HepG2 (cell line): ENCODE measurements around the gene SMPX. TPM values are rescaled to one million over a fixed set of nuclear protein-coding genes. Genes with fewer than 3 reads are reported as not detected.

Experiments
- ARID4A ChIP-seq: sonication (generic); formaldehyde crosslinking; IDR thresholded peaks from 2 replicates; pipeline ENCODE4 v1.5.0; 2020; ENCODE audit warnings: mild to moderate bottlenecking, missing genetic modification reagents, borderline replicate concordance
- GPBP1L1 ChIP-seq: sonication (generic); formaldehyde crosslinking; IDR thresholded peaks from 2 replicates; pipeline ENCODE4 v1.5.0; 2020; ENCODE audit warnings: mild to moderate bottlenecking, missing genetic modification reagents
- HOXD1 ChIP-seq: sonication (generic); formaldehyde crosslinking; IDR thresholded peaks from 2 replicates; pipeline ENCODE4 v1.5.0; 2020; ENCODE audit warnings: missing genetic modification reagents
- IRF2 ChIP-seq: IDR thresholded peaks from 2 replicates; pipeline ENCODE4 v1.6.1; 2018; ENCODE audit warnings: missing genetic modification reagents, missing compliant biosample characterization
- JUN ChIP-seq: sonication (generic); formaldehyde crosslinking; IDR thresholded peaks from 2 replicates; pipeline ENCODE4 v1.4.0; 2020; ENCODE audit warnings: mild to moderate bottlenecking, missing genetic modification reagents
- LCORL ChIP-seq, 2 experiments: fragments of 450-650 bp in 1 of 2; sonication (generic) in 1 of 2; formaldehyde crosslinking in 1 of 2; IDR thresholded peaks; 2 replicates each; pipeline versions ENCODE4 v1.5.0 to v1.6.1; 2017 to 2020; ENCODE audit warnings: antibody characterized with exemption in 1 of 2, missing genetic modification reagents in 1 of 2
- MATR3 ChIP-seq: sonication (generic); formaldehyde crosslinking; IDR thresholded peaks from 2 replicates; pipeline ENCODE4 v1.4.0; 2020; ENCODE audit warnings: missing genetic modification reagents
- MIXL1 ChIP-seq: IDR thresholded peaks from 2 replicates; pipeline ENCODE4 v1.6.1; 2016
- NFE2L2 ChIP-seq: fragments of 150-350 bp; IDR thresholded peaks from 2 replicates; pipeline ENCODE4 v1.6.1; 2014; ENCODE audit warnings: low read length
- NKX3-1 ChIP-seq: sonication (generic); formaldehyde crosslinking; IDR thresholded peaks from 2 replicates; pipeline ENCODE4 v1.5.0; 2020; ENCODE audit warnings: missing genetic modification reagents
- PITX1 ChIP-seq: sonication (generic); formaldehyde crosslinking; IDR thresholded peaks from 2 replicates; pipeline ENCODE4 v1.5.1; 2020; ENCODE audit warnings: mild to moderate bottlenecking, missing genetic modification reagents
- RBM22 ChIP-seq: fragments of 200-400 bp; formaldehyde crosslinking; optimal IDR thresholded peaks from 2 replicates; pipeline ENCODE3; 2017; ENCODE audit warnings: mild to moderate bottlenecking, low read length, moderate library complexity
- RFX3 ChIP-seq: IDR thresholded peaks from 2 replicates; pipeline ENCODE4 v1.6.1; 2016; ENCODE audit warnings: missing biosample characterization, missing genetic modification reagents
- RORA ChIP-seq: sonication (generic); formaldehyde crosslinking; IDR thresholded peaks from 2 replicates; pipeline ENCODE4 v1.5.0; 2020; ENCODE audit warnings: mild to moderate bottlenecking, missing genetic modification reagents, moderate library complexity
- SMARCC2 ChIP-seq: fragments of 450-650 bp; IDR thresholded peaks from 2 replicates; pipeline ENCODE4 v1.6.1; 2017; ENCODE audit warnings: antibody characterized with exemption, mild to moderate bottlenecking
- SOX6 ChIP-seq, 2 experiments: fragments of 450-650 bp in 1 of 2; sonication (generic) in 1 of 2; formaldehyde crosslinking in 1 of 2; IDR thresholded peaks; 2 replicates each; pipeline versions ENCODE4 v1.4.0 to v1.6.1; 2017 to 2020; ENCODE audit warnings: antibody characterized with exemption in 1 of 2, mild to moderate bottlenecking in 1 of 2, missing genetic modification reagents in 1 of 2
- STAG1 ChIP-seq: sonication (generic); formaldehyde crosslinking; IDR thresholded peaks from 2 replicates; pipeline ENCODE4 v1.4.0; 2020; ENCODE audit warnings: missing genetic modification reagents
- THAP9 ChIP-seq: sonication (generic); formaldehyde crosslinking; IDR thresholded peaks from 2 replicates; pipeline ENCODE4; 2020; ENCODE audit warnings: missing genetic modification reagents, mild to moderate bottlenecking, borderline replicate concordance
- ZMAT3 ChIP-seq: sonication (generic); formaldehyde crosslinking; conservative IDR thresholded peaks from 2 replicates; pipeline ENCODE4 v1.7.0; 2021; ENCODE audit warnings: missing genetic modification reagents
- ZNF235 ChIP-seq: sonication (generic); formaldehyde crosslinking; IDR thresholded peaks from 2 replicates; pipeline ENCODE4 v1.8.1; 2023; ENCODE audit warnings: mild to moderate bottlenecking, missing genetic modification reagents, borderline replicate concordance
- ZNF441 ChIP-seq: sonication (generic); formaldehyde crosslinking; IDR thresholded peaks from 2 replicates; pipeline ENCODE4 v1.7.0; 2021; ENCODE audit warnings: missing genetic modification reagents, borderline replicate concordance
- ZNF570 ChIP-seq: sonication (generic); formaldehyde crosslinking; IDR thresholded peaks from 2 replicates; pipeline ENCODE4 v1.4.0; 2020; ENCODE audit warnings: mild to moderate bottlenecking, missing genetic modification reagents, borderline replicate concordance
- ZNF891 ChIP-seq: sonication (generic); formaldehyde crosslinking; IDR thresholded peaks from 2 replicates; pipeline ENCODE4 v1.5.0; 2020; ENCODE audit warnings: mild to moderate bottlenecking, missing genetic modification reagents
- polyA plus RNA-seq, 8 experiments: library from polyadenylated mRNA; depleted of rRNA in 3 of 8; stranded (reverse) in 7 of 8; unstranded in 1 of 8; fragments of >200 nt; fragmentation: Illumina TruSeq in 4 of 8; extraction: Trizol in 4 of 8; gene quantifications; 2 replicates each; pipeline versions ENCODE4 v1.2.1 to v1.2.3, GENCODE V29; 2011 to 2016; ENCODE audit warnings: low read depth in 4 of 8, missing spikeins in 1 of 8, mixed read lengths in 1 of 8; ENCODE audit not compliant: insufficient read depth in 1 of 8
- total RNA-seq, 5 experiments: library from RNA; depleted of rRNA; stranded (reverse); fragments of >200 nt; fragmentation: Illumina TruSeq; extraction: Trizol; gene quantifications; 2 replicates each; pipeline ENCODE4 v1.2.3, GENCODE V29; 2016; ENCODE audit warnings: low read depth in 1 of 5

SMPX gene
- total and polyA plus RNA-seq, 2 of the 13 experiments (the other 11 are each of a cell fraction or from before 2014, with no cell fraction given): 0.95 to 1.8 TPM

- TF ChIP-seq ARID4A (CRISPR knock-in tag) (0 out of 2 replicates have a peak, but pooled peaks have one; percentile 46), JUN (CRISPR knock-in tag) (no peak), SMARCC2 (no peak), SOX6 (IDR thresholded peaks at IDR 0.05) (no peak), SOX6 (CRISPR knock-in tag; IDR thresholded peaks at IDR 0.05) (peak; percentile 59), RFX3 (no peak), HOXD1 (no peak), ZNF441 (no peak), PITX1 (CRISPR knock-in tag) (no peak; the same call in 1 of the 2 replicates), IRF2 (no peak), LCORL (IDR thresholded peaks at IDR 0.05) (no peak), LCORL (CRISPR knock-in tag; IDR thresholded peaks at IDR 0.05) (peak; percentile 21; the same call in 1 of the 2 replicates), RBM22 (no peak), STAG1 (peak; percentile 13), ZNF891 (CRISPR knock-in tag) (no peak), NKX3-1 (no peak), MIXL1 (0 out of 2 replicates have a peak, but pooled peaks have one; percentile 32), MATR3 (CRISPR knock-in tag) (no peak), ZNF570 (CRISPR knock-in tag) (no peak), ZMAT3 (no peak), GPBP1L1 (CRISPR knock-in tag) (no peak), ZNF235 (CRISPR knock-in tag) (peak; percentile 64; the same call in 1 of the 2 replicates), RORA (CRISPR knock-in tag) (no peak), THAP9 (no peak; the same call in 1 of the 2 replicates), NFE2L2 (peak; percentile 78)
Observed at GRCh38 chrX:21770631-21771321, 12.9 kb upstream of the SMPX start (continued).
